Measurements from ENCODE around the gene IQCM.

Gene IQCM

DNA sequence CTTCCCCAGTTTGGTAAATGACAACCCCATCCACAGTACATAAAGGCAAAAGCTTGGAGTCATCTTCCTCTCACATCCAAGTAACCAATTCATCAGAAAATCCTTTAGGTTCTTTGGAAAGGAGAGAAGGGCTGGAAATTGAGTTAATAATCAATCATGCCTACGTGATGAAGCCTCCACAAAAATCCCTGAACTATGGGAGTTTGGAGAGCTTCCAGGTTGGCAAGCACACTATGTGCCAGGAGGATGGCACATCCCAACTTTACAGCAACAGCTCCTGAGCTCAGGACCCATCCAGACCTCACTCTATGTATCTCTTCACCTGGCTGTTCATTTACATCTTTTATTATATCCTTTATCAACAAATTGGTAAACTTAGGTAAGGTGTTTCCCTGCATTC, 98.9 kb downstream of the IQCM start:
- no peak overlapping the region for H3K27ac ChIP-seq
- no peak overlapping the region for H3K4me3 ChIP-seq

DNA sequence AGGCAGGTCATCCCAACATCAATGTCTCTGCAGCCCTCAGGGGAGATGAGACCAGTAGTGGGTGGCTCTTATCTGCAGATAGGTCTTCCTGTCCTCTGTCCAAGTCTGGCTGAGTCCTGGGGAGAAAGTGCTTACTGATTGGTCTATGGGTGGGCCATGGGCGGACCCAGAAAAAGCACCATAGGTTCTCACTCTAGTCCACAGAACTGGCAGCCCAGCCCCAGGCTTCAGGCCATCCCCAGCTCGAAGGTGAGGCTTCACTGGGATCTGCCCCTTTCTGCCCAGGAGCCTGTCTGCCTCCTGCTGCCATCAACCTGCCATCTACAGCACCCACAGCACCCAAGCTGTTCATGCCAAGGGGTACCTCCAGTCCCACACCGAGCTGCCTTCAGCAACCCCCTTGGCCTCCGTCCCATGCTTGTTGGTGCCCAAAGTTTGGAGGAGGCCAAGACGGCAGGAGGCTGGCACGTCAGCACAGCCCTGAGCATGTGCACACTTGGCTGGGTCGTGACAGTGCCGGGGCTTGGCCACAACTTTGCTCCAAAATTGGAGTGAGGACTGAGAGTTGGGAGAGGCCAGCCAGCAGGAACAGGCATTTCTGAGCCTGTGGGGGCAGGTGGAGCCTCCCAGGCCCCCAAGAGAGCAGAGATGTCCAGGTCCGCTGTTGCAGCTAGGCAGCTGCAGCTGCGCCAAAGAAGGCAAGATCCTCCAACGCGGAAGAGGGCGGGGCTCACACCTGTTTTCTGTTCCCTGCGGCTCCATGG, 99.6 kb downstream of the IQCM start:
- H3K27ac ChIP-seq = no peak overlapping the region
- H3K4me3 ChIP-seq = no peak overlapping the region

DNA sequence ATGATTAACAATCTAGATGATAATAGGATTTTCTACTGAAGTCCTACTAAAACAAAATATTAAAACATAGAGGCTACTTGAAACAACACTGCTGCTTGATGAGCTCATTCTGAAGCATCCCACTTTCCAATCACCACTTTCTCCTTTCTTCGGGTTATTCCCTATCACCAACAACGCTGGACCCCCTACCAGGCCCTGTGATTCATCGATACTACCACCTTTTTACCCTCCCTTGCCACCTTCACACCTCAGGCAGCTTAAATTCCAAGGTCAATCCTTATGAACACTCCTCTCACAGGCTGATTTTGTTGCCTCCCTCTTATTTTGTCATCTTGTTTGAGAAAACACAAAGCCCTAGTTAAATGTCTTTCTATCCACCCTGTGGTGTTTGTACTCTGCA, 102.6 kb downstream of the IQCM start:
- H3K27ac ChIP-seq = no peak overlapping the region

DNA sequence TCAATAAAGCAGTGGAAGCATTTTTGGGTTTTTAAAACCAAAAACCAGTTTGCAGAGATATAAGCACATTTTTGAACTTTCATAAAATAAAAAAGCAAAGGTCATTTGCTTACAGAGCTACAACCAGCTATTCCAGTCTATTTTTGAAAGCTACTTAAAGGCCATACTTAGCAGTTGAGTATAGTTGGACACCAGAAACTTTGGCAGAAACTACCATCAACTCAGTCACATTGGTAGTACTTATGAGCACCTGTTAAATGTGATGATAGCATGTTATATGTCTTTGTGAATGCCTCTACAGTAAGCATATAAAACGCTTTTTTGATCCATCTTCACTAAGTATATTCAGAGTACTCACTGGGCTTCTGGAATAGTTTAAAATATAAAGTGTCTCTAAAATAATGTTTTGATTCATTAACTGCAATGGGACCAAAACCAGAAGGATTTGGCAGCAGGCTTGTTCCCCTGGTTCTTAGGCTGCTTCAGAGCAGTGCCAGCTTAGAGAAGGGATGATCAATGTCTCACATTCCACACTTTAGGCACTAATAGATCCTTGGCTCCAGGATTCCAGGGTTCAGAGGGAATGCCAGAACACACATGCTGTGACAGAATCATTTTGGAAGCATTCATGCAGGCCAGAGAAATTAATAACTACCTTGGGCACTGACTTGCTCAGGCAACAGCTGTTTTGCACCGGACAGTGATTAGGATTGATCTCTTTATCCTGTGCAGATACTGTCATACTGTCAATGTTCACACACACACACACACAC, 103.9 kb downstream of the IQCM start:
- no peak overlapping the region for H3K27ac ChIP-seq
- H3K4me3 ChIP-seq = no peak overlapping the region

More for the DNA sequence above, 102.6 kb downstream of the IQCM start:
- no peak overlapping the region for H3K4me3 ChIP-seq

DNA sequence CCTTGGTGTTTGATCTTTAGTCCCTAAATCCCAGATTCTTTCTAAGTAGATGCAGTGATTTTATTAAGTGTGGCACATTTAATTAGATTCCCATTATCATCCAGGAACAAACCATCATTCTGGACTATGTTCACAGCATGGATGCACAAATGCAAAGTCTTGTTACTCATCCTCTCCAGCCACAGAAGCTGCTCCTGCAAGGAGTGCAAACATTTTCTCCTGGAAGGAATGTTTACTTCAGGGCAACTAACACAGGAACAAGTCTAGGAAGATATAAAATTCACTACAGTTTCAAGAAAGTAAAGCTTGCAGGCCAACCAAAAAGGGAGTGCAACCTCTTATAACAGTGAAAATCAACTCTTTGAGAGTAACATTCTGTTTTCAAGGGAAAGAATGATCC, 106.0 kb downstream of the IQCM start:
- H3K27ac ChIP-seq = no peak overlapping the region

DNA sequence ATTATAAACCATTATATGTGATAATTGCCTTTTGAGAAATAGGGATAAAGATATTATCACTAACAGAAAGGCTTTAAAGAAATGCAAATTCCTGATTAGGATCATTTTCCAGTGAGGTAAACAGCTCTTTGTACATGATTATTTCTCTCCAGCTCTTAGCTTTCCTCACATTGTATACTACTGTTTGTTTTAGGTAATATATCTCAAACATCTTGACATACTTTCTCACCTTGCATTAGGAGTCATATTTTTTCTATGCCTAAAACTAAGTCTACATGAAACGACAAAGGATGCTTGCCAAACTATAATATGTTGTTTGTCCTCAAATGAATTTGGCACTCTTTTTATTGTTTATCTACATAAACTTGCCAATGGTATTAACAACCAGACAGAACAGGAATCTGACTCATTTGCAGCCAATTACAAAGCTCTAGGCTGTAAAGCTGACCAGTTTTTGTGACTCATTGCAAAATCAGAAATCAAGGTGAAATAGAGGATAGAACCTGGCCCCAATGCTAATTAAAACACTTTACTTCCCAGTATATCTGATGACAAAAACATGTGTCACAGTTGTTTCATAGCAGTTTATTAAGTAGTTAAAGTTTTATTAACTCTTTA, 107.0 kb downstream of the IQCM start:
- Histone ChIP-seq H3K4me3 (no peak overlapping the region), H3K27ac (no peak overlapping the region)

More for the DNA sequence above, 106.0 kb downstream of the IQCM start:
- no peak overlapping the region for H3K4me3 ChIP-seq

DNA sequence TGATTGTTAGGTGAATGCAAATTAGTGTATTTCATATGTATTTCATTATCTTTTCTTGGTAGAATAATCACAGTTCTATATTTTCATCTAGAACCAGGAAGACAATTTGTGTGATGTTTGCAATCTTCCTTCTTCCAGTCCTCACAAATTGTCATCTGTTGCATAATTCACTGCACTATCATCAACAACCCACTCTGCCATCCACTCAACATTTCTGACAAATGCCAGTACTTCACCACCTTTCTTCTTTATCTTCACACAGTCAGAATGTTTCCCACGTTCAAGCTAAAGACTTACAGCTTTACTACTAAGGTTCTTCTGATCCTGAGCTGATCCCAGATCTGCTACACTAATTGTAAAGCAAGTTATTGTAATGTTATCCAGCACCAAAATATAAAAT, 107.8 kb downstream of the IQCM start:
- H3K27ac ChIP-seq = no peak overlapping the region
- H3K4me3 ChIP-seq = no peak overlapping the region

DNA sequence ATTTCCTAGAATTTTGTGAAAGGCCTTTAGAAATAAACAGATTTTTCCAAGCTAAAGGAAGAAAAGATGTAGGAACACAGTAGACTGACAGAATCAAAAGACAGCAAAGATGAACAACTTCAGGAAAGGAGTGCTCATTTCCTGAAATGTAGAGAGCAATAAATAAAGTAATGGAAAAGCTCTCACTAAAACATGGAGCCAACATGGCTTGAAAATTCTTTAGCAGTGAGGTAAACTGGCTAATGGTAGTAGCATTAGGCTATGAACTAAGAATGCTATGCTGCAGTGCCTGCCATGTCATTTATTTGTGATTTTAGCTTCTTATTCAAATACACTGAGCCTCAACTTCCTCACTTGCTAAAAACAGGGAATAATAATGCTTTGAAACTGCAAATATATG, 108.7 kb downstream of the IQCM start:
- no peak overlapping the region for H3K27ac ChIP-seq
- no peak overlapping the region for H3K4me3 ChIP-seq

DNA sequence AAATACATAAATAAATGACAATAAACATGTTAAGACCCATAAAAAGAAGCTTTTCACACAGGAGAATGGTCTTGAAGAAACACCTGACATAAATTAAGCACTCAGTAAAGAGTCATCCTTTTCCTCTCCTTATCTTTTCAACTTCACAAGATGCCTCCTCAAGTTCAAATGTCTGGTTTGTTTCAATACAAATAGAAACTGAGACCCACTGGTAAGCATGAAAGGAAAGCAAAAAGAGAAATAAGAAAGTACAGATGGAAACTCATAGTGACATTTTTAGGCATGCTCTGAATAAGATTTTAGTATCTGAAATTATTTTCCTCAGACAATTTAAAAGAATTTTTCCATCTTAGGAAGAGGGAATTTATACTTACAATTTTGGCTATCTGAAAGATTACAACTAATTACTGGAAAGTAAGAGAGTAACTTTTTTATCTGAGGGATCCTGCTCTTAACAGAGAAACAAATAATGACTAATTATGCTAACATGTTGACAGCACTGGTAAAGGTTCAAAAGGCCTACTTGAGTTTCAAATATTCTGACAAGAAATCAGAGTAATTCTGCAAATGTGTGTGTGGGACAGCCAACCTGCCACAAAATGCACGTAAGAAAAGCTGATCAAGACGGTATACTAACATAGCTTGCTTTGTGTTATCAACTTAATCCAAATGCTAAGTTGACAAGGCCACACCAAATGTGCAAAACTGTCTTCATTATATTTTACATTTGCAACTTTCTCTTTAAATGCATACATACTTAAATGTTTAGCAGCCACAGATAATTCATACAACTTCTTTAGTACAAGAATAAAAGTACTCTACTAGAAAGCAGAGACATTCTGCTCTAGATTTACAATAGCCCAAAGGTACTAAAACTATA, 113.0 kb downstream of the IQCM start:
- Histone ChIP-seq H3K27ac (no peak overlapping the region), H3K4me3 (no peak overlapping the region)

DNA sequence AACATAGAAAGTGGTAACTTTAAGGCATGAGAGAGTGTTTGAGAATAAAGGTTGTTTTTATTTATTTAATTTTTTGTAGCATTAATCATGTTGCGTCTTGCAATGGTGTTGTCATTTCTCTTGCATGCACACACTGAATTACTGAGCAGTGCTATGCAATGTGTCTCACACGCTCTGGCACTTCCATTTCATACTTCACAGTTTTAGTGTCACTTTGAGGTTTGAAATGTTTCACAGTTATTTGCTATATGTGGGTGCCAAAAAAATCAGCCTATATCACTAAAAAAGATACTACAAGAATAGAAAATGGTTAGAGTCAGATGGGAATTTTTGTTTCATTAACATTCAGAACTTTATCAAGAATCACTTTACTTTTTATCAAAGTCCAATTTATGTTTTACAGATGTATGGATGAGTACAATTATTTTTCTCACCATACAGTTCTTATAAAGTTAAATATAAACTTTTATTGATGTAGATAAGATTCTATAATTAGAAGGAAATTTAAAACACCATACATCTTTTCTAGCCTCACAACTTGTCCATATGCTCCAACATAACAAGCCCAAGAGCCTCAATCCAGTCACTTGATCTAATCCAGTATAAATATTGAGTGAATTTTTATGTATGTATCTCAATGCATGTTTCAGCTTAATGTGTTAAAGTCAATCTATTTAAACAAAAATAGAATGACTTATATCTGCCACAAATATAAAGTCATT, 114.0 kb downstream of the IQCM start:
- no peak overlapping the region for H3K27ac ChIP-seq

DNA sequence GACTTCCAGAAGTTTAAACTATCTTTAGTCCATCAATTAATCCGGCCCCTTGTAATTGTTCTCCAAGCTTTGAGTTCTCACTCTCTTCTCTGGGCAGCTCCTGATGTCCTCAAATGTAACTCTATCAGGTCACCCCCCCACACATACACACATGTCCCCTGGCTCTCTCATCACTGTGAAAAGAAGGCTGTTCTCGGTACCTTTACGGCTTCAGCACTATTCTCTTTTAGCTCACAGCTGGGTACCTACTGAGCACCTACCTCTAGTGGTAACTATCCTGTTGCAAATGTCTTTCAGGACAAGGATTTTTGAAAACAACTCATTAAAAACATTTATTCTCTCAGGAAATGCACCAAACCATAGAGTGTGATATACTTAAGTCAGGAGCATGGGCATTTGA, 115.4 kb downstream of the IQCM start:
- Histone ChIP-seq H3K27ac (no peak overlapping the region), H3K4me3 (no peak overlapping the region)

More for the DNA sequence above, 114.0 kb downstream of the IQCM start:
- H3K4me3 ChIP-seq = no peak overlapping the region

DNA sequence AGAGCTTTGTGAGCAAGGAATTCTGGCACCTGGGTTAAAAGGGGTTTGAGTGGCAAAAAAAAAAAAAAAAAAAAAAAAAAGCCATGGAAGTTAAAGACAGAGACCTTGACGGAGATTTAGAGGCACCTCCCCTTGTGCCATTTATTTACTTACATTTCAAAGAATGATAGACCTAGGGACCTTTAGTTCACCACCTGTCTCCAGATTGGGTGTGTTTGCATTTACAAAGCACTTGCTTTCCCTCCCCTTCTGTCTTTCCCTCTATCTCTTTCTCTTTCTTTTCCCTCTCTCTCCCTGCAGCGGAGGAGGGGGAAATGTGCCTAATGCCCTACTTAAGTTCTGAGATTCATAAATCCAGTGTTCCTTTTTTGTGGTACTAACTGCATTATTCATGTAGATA, 116.0 kb downstream of the IQCM start:
- H3K27ac ChIP-seq = no peak overlapping the region
- H3K4me3 ChIP-seq = no peak overlapping the region

DNA sequence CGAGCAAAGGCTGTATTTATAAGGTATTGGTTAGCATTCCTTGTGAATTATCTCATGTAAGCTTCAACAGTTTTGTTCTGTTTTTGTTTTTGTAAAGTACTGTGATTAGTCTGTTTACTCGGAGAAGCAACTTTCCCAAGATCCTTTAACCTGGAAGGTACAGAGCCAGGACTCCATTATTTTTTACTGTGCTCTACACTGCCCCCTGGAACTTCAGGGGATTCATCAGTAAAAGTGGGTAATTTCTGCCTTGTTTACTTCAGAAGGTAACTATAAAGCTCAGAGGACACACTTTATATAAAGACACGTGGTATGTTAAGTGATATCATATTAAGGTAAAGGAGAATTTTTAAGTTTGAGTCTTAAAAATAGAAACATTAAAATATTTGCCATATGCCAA, 124.9 kb downstream of the IQCM start:
- H3K4me3 ChIP-seq = no peak overlapping the region
- no peak overlapping the region for H3K27ac ChIP-seq

DNA sequence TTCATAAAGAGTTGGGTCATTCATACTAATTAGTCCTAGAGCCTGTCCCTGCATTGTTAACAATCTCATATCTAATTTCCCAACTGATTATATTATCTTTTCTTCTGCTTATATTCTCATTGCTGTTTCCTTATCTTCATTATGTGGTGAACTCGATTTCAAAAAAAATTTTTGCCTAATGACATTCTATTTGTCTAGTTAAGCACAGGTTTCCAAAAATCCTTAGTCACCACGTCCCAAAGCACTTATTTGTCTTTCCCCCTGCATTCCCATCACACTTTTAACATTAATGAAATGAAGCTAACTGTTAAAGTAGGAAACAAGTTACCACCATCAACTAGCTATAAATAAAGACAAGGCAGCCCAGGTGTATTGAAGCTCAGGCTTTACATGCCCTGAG, 131.1 kb downstream of the IQCM start:
- no peak overlapping the region for H3K27ac ChIP-seq

DNA sequence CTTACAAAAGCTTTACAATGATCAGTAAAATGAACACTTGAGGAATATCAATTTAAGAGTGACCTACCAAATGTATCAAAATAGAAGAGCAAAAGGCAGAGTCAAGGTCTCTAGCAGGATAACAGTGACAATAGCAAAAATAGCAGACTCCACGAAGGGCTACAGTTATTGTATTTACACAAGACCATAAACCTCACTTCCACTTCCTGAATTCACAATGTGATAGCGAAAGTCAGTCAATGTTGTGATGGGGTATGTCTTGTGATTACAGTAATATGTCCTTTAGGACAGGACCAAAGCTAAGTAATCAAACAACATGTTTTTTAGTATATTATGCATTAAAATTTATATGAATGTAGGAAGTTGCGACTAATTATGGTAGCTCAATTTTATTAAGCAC, 139.6 kb downstream of the IQCM start:
- H3K4me3 ChIP-seq = no peak overlapping the region

More for the DNA sequence above, 131.1 kb downstream of the IQCM start:
- H3K4me3 ChIP-seq = no peak overlapping the region

DNA sequence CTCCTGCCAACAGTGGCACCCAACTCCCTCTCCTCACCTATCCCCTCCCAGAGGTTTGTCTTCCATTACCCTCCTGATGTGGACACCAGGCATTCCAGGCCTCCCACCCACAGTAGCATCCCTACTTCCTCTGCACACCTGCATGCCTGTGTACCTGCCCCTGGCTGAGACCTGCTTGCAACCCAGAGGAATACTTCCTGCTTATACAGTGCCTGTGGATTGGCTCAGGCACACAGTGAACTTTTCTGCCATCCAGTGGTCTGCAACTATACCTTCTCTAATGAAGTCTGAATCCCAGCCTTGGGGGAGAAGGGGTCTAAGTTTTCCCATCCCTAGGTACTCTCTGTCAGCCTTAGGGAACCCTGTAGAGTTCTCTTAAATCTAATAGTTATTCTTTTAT, 169.9 kb downstream of the IQCM start:
- Histone ChIP-seq H3K27ac (no peak overlapping the region), H3K4me3 (no peak overlapping the region)

More for the DNA sequence above, 139.6 kb downstream of the IQCM start:
- H3K27ac ChIP-seq = no peak overlapping the region

DNA sequence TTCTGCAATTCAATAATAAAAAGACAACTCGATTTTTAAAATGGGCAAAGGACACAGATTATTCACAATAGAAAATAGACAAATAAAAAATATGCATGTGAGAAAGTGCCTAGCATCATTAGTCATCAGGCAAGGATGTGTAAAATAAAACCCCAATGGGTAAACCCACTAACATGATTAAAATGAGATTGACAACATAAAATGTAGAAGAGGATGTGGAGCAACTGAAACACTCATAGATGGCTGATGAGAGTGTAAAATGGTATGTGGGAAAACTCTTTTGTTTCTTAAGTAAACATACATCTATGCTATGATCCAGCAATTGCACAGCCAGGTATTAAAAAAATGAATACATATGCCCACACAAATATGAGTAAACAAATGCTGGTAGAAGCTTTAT, 177.6 kb downstream of the IQCM start:
- Histone ChIP-seq H3K27ac (no peak overlapping the region), H3K4me3 (no peak overlapping the region)

DNA sequence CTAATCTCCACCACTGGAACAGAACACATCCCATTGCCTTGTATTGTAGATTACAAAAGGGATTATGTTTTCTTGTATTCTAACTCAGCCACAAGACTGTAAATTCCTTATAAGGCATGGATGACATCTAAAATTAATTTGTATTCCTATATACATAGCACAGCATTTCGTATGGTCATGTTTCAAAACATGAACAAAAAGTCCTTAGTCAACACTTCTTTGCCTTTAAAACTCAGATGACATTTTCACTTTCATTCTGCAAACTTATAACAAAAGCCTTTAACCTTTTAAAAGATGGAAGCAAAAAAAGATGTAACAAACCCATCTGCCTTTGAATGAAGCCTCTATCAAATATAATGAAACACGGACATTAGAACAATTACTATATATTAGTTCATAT, 181.3 kb downstream of the IQCM start:
- Histone ChIP-seq H3K27ac (no peak overlapping the region), H3K4me3 (no peak overlapping the region)

DNA sequence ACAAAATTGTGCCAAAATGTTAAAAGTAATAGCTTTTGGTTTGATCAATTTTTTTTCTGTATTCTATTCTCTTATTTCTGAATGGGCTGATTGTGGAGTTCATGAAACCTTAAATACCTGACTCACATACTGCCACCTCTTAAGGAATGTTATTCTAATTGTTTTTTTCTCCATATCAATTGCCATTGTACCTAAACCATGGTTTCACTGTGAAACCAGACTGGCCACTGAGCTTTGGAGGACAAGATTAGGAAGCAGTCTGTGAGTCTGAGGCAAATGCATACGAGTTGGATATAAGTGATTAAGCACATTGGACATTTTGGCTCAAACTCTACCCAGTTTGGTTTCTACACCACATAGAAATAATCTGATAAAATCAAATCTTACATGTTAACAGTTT, 184.0 kb downstream of the IQCM start:
- no peak overlapping the region for H3K4me3 ChIP-seq
- H3K27ac ChIP-seq = no peak overlapping the region
